ENCODE results near the gene MATN1. TPM values are rescaled to one million over a fixed set of nuclear protein-coding genes. Genes with fewer than 3 reads are reported as not detected.
"Not testable (repeated sequence)": the region's sequence is repeated elsewhere in the genome, so short reads cannot be mapped to it uniquely, and the experiment has no call there.

The MATN1 gene
- polyA plus RNA-seq, 3 donors: 0.07 TPM; not detected in 2

DNA sequence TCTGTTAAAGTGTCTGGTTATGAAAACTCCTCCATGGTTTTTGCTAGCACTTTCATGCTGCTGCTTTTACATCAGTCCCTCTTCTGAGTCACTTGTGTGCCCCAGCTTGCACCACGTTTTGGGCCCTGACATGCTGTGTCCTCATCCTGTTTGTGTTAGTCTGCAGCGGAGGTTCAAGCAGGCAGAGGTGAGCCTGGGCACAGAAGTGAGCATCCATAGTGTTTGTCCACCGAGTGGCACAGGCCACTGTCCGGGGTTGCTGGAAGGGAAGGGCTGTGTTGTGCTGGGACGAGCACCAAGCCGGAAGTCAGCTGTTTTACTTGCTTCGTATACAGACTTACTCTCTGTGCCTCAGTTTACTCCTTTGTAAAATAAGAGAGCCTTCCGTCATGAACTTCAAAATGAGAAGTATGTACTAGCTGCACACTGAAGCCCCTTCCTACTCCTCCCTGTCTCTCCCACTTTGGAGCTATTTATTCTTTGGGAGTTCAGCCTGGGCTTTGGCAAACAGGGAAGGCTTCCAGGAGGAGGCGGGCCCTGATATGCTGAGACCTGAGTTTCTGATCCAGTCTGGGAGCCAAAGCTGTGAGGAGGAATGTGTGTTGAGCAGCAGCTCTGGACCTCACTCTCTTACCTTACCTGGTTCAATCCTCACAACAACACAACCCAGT is 44.9 kb upstream of the MATN1 start:
- H3K27ac ChIP-seq (ENCODE audit: low read depth in 1 of 2, low read length in 2 of 2): no peak overlapping the region
- H4K20me1 ChIP-seq (ENCODE audit: insufficient read depth, low read length): peaks cover 8% of the 10 kb centered on the region
- 54% methylated on average over 2 of the region's 9 CpGs for WGBS (ENCODE audit: insufficient coverage)
- Mint-ChIP-seq H3K4me3 (no peak overlapping the region), H3K4me1 (peaks cover 17% of the 10 kb centered on the region), H3K9me3 (no peaks in the 10 kb centered on the region), H3K27me3 (ENCODE audit: low read depth in 3 of 3) (peaks cover 3 to 13% (median 13%) of the 10 kb centered on the region in 3 donors), H3K27ac (peak overlapping the region in 1 of 7 donors; percentile 81), H3K36me3 (peaks cover 0 to 3% of the 10 kb centered on the region in 2 donors)
- no peak overlapping the region for H3K9ac ChIP-seq (ENCODE audit: insufficient read depth, low read length, poor library complexity, severe bottlenecking)
- no peaks in the 10 kb centered on the region for H3K79me2 ChIP-seq (ENCODE audit: insufficient read depth, low read length)
- no peaks in the 10 kb centered on the region for H3K27me3 ChIP-seq (ENCODE audit: control insufficient read depth in 2 of 2, insufficient read depth in 2 of 2, low read length in 2 of 2)
- H2AFZ ChIP-seq (ENCODE audit: insufficient read depth, low read depth, low read length, poor library complexity, severe bottlenecking): no peak overlapping the region
- H3K4me3 ChIP-seq (replicated peaks in 1 of 3; ENCODE audit: low read depth in 2 of 3, low read length in 3 of 3): no peak overlapping the region
- no peak for TF ChIP-seq CTCF (IDR thresholded peaks at IDR 0.05)
- intact Hi-C loops (cut with micrococcal nuclease): no loop called here
- no peaks in the 10 kb centered on the region for H3K36me3 ChIP-seq (replicated peaks in 1 of 2; ENCODE audit: control insufficient read depth in 1 of 2, insufficient read depth in 2 of 2, low read length in 2 of 2)
- peaks cover 4 to 7% of the 10 kb centered on the region in 2 donors for H3K4me1 ChIP-seq (ENCODE audit: control insufficient read depth in 1 of 2, insufficient read depth in 2 of 2, low read length in 2 of 2)
- no peak for DNase-seq
- no peak overlapping the region for H3K4me2 ChIP-seq (replicated peaks; ENCODE audit: extremely low read depth, low read length, poor library complexity, severe bottlenecking)
- no peaks in the 10 kb centered on the region for H3K9me3 ChIP-seq (replicated peaks in 1 of 2; ENCODE audit: control insufficient read depth in 1 of 2, insufficient read depth in 1 of 2, low read length in 2 of 2)

DNA sequence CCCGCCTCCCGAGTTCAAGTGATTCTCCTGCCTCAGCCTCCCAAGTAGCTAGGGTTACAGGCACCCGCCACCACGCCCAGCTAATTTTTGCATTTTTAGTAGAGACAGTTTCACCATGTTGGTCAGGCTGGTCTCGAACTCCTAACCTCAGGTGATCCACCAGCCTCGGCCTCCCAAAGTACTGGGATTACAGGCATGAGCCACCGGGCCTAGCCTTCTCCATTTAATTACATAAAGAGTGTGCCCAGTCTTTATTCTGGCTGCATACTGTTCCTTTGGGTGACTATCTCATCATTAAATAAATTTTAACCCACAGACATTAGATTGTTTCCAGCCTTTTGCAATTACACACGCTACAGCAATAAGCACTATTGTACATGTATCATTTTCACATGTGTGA is 43.6 kb upstream of the MATN1 start:
- WGBS (ENCODE audit: insufficient coverage): 100% methylated on average over 5 of the region's 8 CpGs
- H3K27ac ChIP-seq (ENCODE audit: low read depth in 1 of 2, low read length in 2 of 2); intact Hi-C loops (cut with micrococcal nuclease); H3K9ac ChIP-seq (ENCODE audit: insufficient read depth, low read length, poor library complexity, severe bottlenecking); H3K4me3 Mint-ChIP-seq; H3K36me3 Mint-ChIP-seq; H3K27ac Mint-ChIP-seq; H3K9me3 Mint-ChIP-seq; H2AFZ ChIP-seq (ENCODE audit: insufficient read depth, low read depth, low read length, poor library complexity, severe bottlenecking); H3K36me3 ChIP-seq (replicated peaks in 1 of 2; ENCODE audit: control insufficient read depth in 1 of 2, insufficient read depth in 2 of 2, low read length in 2 of 2); H3K4me3 ChIP-seq (replicated peaks in 1 of 3; ENCODE audit: low read depth in 2 of 3, low read length in 3 of 3); H3K79me2 ChIP-seq (ENCODE audit: insufficient read depth, low read length); H3K27me3 ChIP-seq (ENCODE audit: control insufficient read depth in 2 of 2, insufficient read depth in 2 of 2, low read length in 2 of 2); H3K4me2 ChIP-seq (replicated peaks; ENCODE audit: extremely low read depth, low read length, poor library complexity, severe bottlenecking); H3K9me3 ChIP-seq (replicated peaks in 1 of 2; ENCODE audit: control insufficient read depth in 1 of 2, insufficient read depth in 1 of 2, low read length in 2 of 2); DNase-seq: not testable (repeated sequence)
- H3K27me3 Mint-ChIP-seq (ENCODE audit: low read depth in 3 of 3): peaks cover 3 to 11% (median 9%) of the 10 kb centered on the region in 3 donors
- peaks cover 28% of the 10 kb centered on the region for H3K4me1 Mint-ChIP-seq
- H3K4me1 ChIP-seq (ENCODE audit: control insufficient read depth in 1 of 2, insufficient read depth in 2 of 2, low read length in 2 of 2): peaks cover 16 to 20% of the 10 kb centered on the region in 2 donors
- H4K20me1 ChIP-seq (ENCODE audit: insufficient read depth, low read length): peaks cover 20% of the 10 kb centered on the region

All from CD14-positive monocyte (primary cell).